Esophagus (tissue), 2 donors: ENCODE data around the gene MRAS. TPM values are rescaled to one million over a fixed set of nuclear protein-coding genes. Genes with fewer than 3 reads are reported as not detected.
A peak's percentile ranks its signal among the peaks of the same experiment; 100 is the strongest.
"Not testable (repeated sequence)": the region's sequence is repeated elsewhere in the genome, so short reads cannot be mapped to it uniquely, and the experiment has no call there.

Source experiments
- H3K27ac ChIP-seq, 2 donors: one replicate each; pipeline ENCODE4 v1.5.1; 2013; ENCODE audit warnings: low read depth in 2 of 2, mild to moderate bottlenecking in 2 of 2, inconsistent platforms in 1 of 2, low read length in 1 of 2, moderate library complexity in 1 of 2
- H3K27me3 ChIP-seq, 2 donors: one replicate each; pipeline ENCODE4 v1.6.1; 2013; ENCODE audit warnings: low read length in 2 of 2, control low read depth in 1 of 2, mild to moderate bottlenecking in 1 of 2; ENCODE audit not compliant: insufficient read depth in 2 of 2, control insufficient read depth in 1 of 2
- H3K36me3 ChIP-seq, 2 donors: one replicate each; pipeline ENCODE4 v1.6.1; 2013; ENCODE audit warnings: low read length in 1 of 2; ENCODE audit not compliant: control insufficient read depth in 2 of 2, insufficient read depth in 2 of 2
- H3K4me1 ChIP-seq, 2 donors: one replicate each; pipeline ENCODE4 v1.6.1; 2013; ENCODE audit warnings: low read length in 1 of 2; ENCODE audit not compliant: control insufficient read depth in 2 of 2, insufficient read depth in 2 of 2
- H3K4me3 ChIP-seq, 2 donors: one replicate each; pipeline ENCODE4 v1.5.1; 2013; ENCODE audit warnings: low read length in 2 of 2, mild to moderate bottlenecking in 2 of 2, low read depth in 1 of 2, moderate library complexity in 1 of 2
- H3K9me3 ChIP-seq, 2 donors: one replicate each; pipeline ENCODE4 v1.6.1; 2013; ENCODE audit warnings: mild to moderate bottlenecking in 2 of 2, low read depth in 1 of 2, low read length in 1 of 2, moderate library complexity in 1 of 2; ENCODE audit not compliant: control insufficient read depth in 2 of 2, insufficient read depth in 1 of 2
- WGBS, 2 donors: extraction: QIAGEN DNeasy Blood & Tissue Kit; methylation state at CpG; one replicate each; pipeline ENCODE4 v1.1.7; 2013; 5-methylcytosine and 5-hydroxymethylcytosine counted together
- polyA plus RNA-seq, 2 donors: library from polyadenylated mRNA; stranded (reverse); fragments of 200-250 nt; gene quantifications; one replicate each; pipeline ENCODE4 v1.2.3, GENCODE V29; 2013
- donor health status: healthy with polysubstance abuse.
- donor health status: Bipolar disorder and iron deficiency.

The MRAS gene
- polyA plus RNA-seq, 2 donors, result 1.2 to 2.4 TPM

- Histone ChIP-seq H3K36me3 (no peaks in the 10 kb centered on the region), H3K27me3 (no peaks in the 10 kb centered on the region)
- 94 to 95% methylated on average over 2 of the region's 2 CpGs for WGBS, 2 donors
Observed at GRCh38 chr3:138424323-138424722, 75.9 kb downstream of the MRAS start.

GRCh38 chr3:138426211-138426610 is 77.8 kb downstream of the MRAS start:
- Histone ChIP-seq H3K27ac (no peak overlapping the region), H3K36me3 (no peaks in the 10 kb centered on the region), H3K4me3 (no peak overlapping the region), H3K27me3 (no peaks in the 10 kb centered on the region), H3K4me1 (no peaks in the 10 kb centered on the region), H3K9me3 (no peaks in the 10 kb centered on the region)
- 60 to 66% methylated on average over 3 of the region's 3 CpGs for WGBS, 2 donors

More at GRCh38 chr3:138424323-138424722, 75.9 kb downstream of the MRAS start:
- H3K9me3 ChIP-seq, result no peaks in the 10 kb centered on the region
- H3K4me3 ChIP-seq, result no peak overlapping the region
- H3K4me1 ChIP-seq, result no peaks in the 10 kb centered on the region
- no peak overlapping the region for H3K27ac ChIP-seq

GRCh38 chr3:138426754-138427153 is 78.4 kb downstream of the MRAS start:
- not testable (repeated sequence) for H3K36me3 ChIP-seq, H3K4me3 ChIP-seq, H3K27me3 ChIP-seq, H3K9me3 ChIP-seq, H3K4me1 ChIP-seq, H3K27ac ChIP-seq
- WGBS, 2 donors, result 94 to 97% methylated on average over 4 of the region's 4 CpGs

GRCh38 chr3:138429665-138430064 is 81.3 kb downstream of the MRAS start:
- H3K27me3 ChIP-seq, result peaks cover 3 to 5% of the 10 kb centered on the region in 2 donors
- no peak overlapping the region for H3K27ac ChIP-seq
- 88 to 97% methylated on average over 3 of the region's 3 CpGs for WGBS, 2 donors
- peaks cover 0 to 5% of the 10 kb centered on the region in 2 donors for H3K4me1 ChIP-seq
- H3K36me3 ChIP-seq, result no peaks in the 10 kb centered on the region
- peaks cover 0 to 6% of the 10 kb centered on the region in 2 donors for H3K9me3 ChIP-seq
- H3K4me3 ChIP-seq, result no peak overlapping the region

GRCh38 chr3:138432576-138433240 is 84.3 kb downstream of the MRAS start:
- peaks cover 0 to 6% of the 10 kb centered on the region in 2 donors for H3K9me3 ChIP-seq
- peaks cover 5 to 8% of the 10 kb centered on the region in 2 donors for H3K27me3 ChIP-seq
- no peaks in the 10 kb centered on the region for H3K36me3 ChIP-seq
- H3K4me3 ChIP-seq, result no peak overlapping the region
- 87 to 88% methylated on average over 4 of the region's 4 CpGs for WGBS, 2 donors
- no peak overlapping the region for H3K27ac ChIP-seq
- H3K4me1 ChIP-seq, result peaks cover 4 to 9% of the 10 kb centered on the region in 2 donors

GRCh38 chr3:138433892-138434275 is 85.5 kb downstream of the MRAS start:
- peaks cover 0 to 6% of the 10 kb centered on the region in 2 donors for H3K9me3 ChIP-seq
- WGBS, 2 donors, result 47 to 51% methylated on average over 16 of the region's 16 CpGs
- H3K4me1 ChIP-seq, result peaks cover 4 to 9% of the 10 kb centered on the region in 2 donors
- no peak overlapping the region for H3K27ac ChIP-seq
- H3K4me3 ChIP-seq, result peak overlapping the region in 1 of 2 donors; percentile 60
- H3K27me3 ChIP-seq, result peaks cover 5 to 8% of the 10 kb centered on the region in 2 donors
- H3K36me3 ChIP-seq, result no peaks in the 10 kb centered on the region

- Histone ChIP-seq H3K27me3 (peaks cover 5 to 8% of the 10 kb centered on the region in 2 donors), H3K4me1 (peaks cover 4 to 9% of the 10 kb centered on the region in 2 donors), H3K27ac (peak within 1 kb of the TSS in 1 of 2 donors; percentile 6), H3K4me3 (peak within 1 kb of the TSS; percentile 51 to 60), H3K9me3 (peaks cover 0 to 6% of the 10 kb centered on the region in 2 donors), H3K36me3 (no peaks in the 10 kb centered on the region)
- 1 to 2% methylated on average over 48 to 54 of the region's 54 CpGs for WGBS, 2 donors
Observed at GRCh38 chr3:138434276-138434874, 86.0 kb downstream of the MRAS start, which contains the start of gene ESYT3. Gene ESYT3 (plus strand): TSS chr3:138434616. CDS start chr3:138434799, 183 bp downstream.

GRCh38 chr3:138434875-138435772 is 86.7 kb downstream of the MRAS start:
- Histone ChIP-seq H3K36me3 (no peaks in the 10 kb centered on the region), H3K27ac (peak overlapping the region in 1 of 2 donors; percentile 6), H3K27me3 (peaks cover 5 to 8% of the 10 kb centered on the region in 2 donors), H3K4me3 (peak overlapping the region; percentile 51 to 60), H3K4me1 (peaks cover 4 to 9% of the 10 kb centered on the region in 2 donors), H3K9me3 (peaks cover 0 to 6% of the 10 kb centered on the region in 2 donors)
- WGBS, 2 donors, result 4 to 6% methylated on average over 77 of the region's 78 CpGs

- Histone ChIP-seq H3K27ac (no peak overlapping the region), H3K27me3 (peaks cover 5 to 8% of the 10 kb centered on the region in 2 donors), H3K4me3 (peak overlapping the region in 1 of 2 donors; percentile 60), H3K9me3 (peaks cover 0 to 6% of the 10 kb centered on the region in 2 donors), H3K4me1 (peaks cover 4 to 9% of the 10 kb centered on the region in 2 donors), H3K36me3 (no peaks in the 10 kb centered on the region)
- 76 to 84% methylated on average over 8 of the region's 8 CpGs for WGBS, 2 donors
Observed at GRCh38 chr3:138435840-138436239, 87.5 kb downstream of the MRAS start.
